ENCODE results near the gene ADAM17.

The ADAM17 gene

DNA sequence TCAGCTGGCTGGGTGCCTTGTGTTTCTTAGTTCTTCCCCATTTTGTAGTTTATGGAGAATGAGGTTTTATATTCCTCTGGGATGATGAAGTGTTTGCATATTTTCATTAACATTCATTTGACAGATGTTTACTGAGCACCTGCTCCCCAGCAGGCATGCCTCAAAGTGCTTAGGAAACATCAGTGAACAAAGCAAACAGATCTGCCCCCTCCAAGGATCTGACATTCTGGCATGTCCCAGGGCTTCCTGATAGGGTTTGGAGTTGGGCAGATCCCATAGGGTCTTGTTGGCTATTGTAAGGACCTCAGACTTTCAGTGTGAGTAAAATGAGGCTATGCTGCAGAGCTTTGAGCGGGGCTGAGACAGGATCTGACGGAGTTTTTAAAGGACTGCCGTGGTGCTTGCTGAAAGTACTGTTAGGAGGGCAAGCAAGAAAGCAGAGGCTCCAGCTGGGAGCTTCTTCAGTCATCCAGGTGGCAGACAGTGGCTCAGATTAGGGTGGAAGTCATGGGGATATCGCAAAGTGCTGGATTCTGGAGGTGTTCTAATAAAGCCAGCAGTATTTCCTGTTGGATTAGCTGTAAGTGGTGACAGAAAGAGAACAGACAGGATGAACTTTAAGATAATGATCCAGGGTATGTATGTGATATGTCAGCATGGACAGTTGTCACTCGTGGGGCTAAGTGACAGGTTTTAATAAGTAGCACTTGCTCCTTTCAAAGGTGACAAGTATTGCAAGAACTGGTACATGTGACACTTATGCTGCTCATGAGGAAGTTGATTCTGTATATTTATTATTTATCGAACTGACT is 92.5 kb downstream of the ADAM17 start:
- TF ChIP-seq, protein P1, sequence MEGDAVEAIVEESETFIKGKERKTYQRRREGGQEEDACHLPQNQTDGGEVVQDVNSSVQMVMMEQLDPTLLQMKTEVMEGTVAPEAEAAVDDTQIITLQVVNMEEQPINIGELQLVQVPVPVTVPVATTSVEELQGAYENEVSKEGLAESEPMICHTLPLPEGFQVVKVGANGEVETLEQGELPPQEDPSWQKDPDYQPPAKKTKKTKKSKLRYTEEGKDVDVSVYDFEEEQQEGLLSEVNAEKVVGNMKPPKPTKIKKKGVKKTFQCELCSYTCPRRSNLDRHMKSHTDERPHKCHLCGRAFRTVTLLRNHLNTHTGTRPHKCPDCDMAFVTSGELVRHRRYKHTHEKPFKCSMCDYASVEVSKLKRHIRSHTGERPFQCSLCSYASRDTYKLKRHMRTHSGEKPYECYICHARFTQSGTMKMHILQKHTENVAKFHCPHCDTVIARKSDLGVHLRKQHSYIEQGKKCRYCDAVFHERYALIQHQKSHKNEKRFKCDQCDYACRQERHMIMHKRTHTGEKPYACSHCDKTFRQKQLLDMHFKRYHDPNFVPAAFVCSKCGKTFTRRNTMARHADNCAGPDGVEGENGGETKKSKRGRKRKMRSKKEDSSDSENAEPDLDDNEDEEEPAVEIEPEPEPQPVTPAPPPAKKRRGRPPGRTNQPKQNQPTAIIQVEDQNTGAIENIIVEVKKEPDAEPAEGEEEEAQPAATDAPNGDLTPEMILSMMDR (IDR thresholded peaks at IDR 0.05; ENCODE audit: low read depth, low read length) = no peak
- H3K9me3 ChIP-seq (ENCODE audit: severe bottlenecking) = no peaks in the 10 kb centered on the region
- no peaks in the 10 kb centered on the region for H3K27me3 ChIP-seq (ENCODE audit: insufficient read depth, low read depth, severe bottlenecking)
- H3K4me3 ChIP-seq (ENCODE audit: low read depth, low read length) = no peak overlapping the region
- peaks cover 48% of the 10 kb centered on the region for H3K36me3 ChIP-seq
- peak overlapping the region; percentile 21 for H3K27ac ChIP-seq
- peak; percentile 63 for DNase-seq

DNA sequence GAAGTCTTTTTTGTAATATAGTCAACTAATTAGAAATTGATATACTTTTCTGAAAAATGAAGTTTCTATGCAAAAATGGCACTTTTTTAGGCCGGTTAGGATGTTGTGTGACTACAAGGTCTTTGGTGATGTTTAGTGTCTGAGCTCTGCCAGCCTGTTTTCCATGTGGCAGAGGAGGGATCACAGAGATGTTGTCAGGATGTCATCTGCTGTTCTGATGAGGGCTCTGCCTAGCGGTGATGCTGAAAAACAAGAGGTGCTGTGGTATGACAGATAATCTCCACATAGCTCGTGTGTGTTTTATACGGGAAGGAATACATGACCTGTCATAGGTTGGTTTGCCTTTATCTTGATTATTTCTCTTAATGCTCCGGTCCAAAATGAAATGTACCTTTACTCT is 93.3 kb downstream of the ADAM17 start:
- TF ChIP-seq, protein P1 (IDR thresholded peaks at IDR 0.05; ENCODE audit: low read depth, low read length) = no peak
- no peaks in the 10 kb centered on the region for H3K9me3 ChIP-seq (ENCODE audit: severe bottlenecking)
- H3K4me3 ChIP-seq (ENCODE audit: low read depth, low read length) = no peak overlapping the region
- DNase-seq = no peak
- H3K36me3 ChIP-seq = peaks cover 51% of the 10 kb centered on the region
- H3K27me3 ChIP-seq (ENCODE audit: insufficient read depth, low read depth, severe bottlenecking) = no peaks in the 10 kb centered on the region
- no peak overlapping the region for H3K27ac ChIP-seq

DNA sequence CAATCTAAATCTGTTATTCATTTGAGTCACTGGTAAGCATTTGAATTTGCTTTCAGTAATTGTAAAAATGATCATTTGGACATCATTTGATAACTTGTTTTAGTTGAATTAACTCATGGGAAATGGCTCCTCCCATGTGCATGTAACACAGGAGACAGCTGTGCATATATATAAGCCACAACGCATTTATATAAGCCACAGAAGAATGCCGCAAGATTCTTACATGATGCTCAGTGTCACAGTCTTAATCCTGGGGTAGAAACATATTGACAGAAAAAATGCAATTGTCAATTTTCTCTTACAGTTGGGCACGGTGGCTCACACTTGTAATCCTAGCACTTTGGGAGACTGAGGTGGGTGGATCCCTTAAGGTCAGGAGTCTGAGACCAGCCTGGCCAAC is 94.6 kb downstream of the ADAM17 start:
- H3K9me3 ChIP-seq (ENCODE audit: severe bottlenecking) = no peaks in the 10 kb centered on the region
- no peak overlapping the region for H3K4me3 ChIP-seq (ENCODE audit: low read depth, low read length)
- H3K27ac ChIP-seq = no peak overlapping the region
- no peaks in the 10 kb centered on the region for H3K27me3 ChIP-seq (ENCODE audit: insufficient read depth, low read depth, severe bottlenecking)
- TF ChIP-seq, protein P1 (IDR thresholded peaks at IDR 0.05; ENCODE audit: low read depth, low read length) = no peak
- no peak for DNase-seq
- peaks cover 61% of the 10 kb centered on the region for H3K36me3 ChIP-seq

DNA sequence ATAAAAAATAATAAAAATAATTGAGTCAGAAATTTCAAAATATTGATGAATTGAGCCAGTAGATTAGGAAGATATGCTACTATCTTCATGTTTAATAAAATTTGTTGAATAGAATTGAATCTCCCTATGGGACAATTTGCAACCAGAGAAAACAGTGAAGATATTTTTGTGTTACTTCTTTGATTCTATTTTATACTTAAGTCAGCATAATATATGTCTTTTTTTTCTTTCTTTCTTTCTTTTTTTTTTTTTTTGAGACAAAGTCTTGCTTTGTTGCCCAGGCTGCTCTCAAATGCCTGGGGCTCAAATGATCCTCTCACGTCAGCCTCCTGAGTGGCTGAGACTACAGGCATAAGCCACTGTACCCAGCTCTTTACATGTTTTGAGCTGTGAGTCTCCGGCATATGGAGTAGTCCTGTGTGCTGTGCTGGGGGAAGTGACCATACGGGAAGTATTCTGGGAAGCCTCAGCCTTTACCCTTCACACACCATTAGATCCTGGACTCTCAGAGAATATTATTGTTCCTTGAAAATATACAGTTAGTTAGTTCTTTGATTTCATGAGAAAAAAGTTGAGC is 95.1 kb downstream of the ADAM17 start:
- no peaks in the 10 kb centered on the region for H3K9me3 ChIP-seq (ENCODE audit: severe bottlenecking)
- H3K27me3 ChIP-seq (ENCODE audit: insufficient read depth, low read depth, severe bottlenecking) = no peaks in the 10 kb centered on the region
- H3K4me3 ChIP-seq (ENCODE audit: low read depth, low read length) = no peak overlapping the region
- DNase-seq = no peak
- TF ChIP-seq, protein P1 (IDR thresholded peaks at IDR 0.05; ENCODE audit: low read depth, low read length) = no peak
- H3K36me3 ChIP-seq = peaks cover 61% of the 10 kb centered on the region
- H3K27ac ChIP-seq = no peak overlapping the region

DNA sequence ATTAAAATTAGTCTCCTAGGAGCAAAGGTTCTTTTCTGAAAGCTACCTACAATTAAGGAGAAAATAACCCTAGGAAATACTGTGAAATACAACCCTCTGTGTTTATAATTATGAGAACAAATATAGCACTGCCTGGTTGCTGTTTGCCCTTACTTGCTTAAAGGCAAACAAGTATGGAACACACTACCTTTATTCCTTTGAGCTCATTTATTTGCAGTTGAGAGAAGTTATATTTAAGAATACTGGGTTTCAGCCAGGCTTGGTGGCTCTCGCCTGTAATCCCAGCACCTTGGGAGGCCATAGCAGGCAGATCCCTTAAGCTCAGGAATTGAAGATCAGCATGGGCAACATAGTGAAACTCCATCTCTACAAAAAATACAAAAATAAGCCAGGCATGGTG is 104.4 kb downstream of the ADAM17 start:
- TF ChIP-seq, protein P1 (IDR thresholded peaks at IDR 0.05; ENCODE audit: low read depth, low read length) = no peak
- peaks cover 85% of the 10 kb centered on the region for H3K36me3 ChIP-seq
- no peak overlapping the region for H3K27ac ChIP-seq

More for the DNA sequence above, 104.4 kb downstream of the ADAM17 start:
- Histone ChIP-seq H3K9me3 (ENCODE audit: severe bottlenecking) (no peaks in the 10 kb centered on the region), H3K4me3 (ENCODE audit: low read depth, low read length) (no peak overlapping the region), H3K27me3 (ENCODE audit: insufficient read depth, low read depth, severe bottlenecking) (no peaks in the 10 kb centered on the region)
- DNase-seq = no peak
